ENCODE data around the gene SLN.

SLN gene

GRCh38 chr11:107750313-107750712 lies 38.5 kb upstream of the SLN start:
- TF ChIP-seq CTCF (IDR thresholded peaks at IDR 0.05; ENCODE audit: extremely low read depth, missing control alignments), result no peak
- DNase-seq (ENCODE audit: low spot score), result no peak

GRCh38 chr11:107747622-107748021 lies 35.8 kb upstream of the SLN start:
- TF ChIP-seq CTCF (IDR thresholded peaks at IDR 0.05; ENCODE audit: extremely low read depth, missing control alignments), result no peak
- no peak for DNase-seq (ENCODE audit: low spot score)

DNA sequence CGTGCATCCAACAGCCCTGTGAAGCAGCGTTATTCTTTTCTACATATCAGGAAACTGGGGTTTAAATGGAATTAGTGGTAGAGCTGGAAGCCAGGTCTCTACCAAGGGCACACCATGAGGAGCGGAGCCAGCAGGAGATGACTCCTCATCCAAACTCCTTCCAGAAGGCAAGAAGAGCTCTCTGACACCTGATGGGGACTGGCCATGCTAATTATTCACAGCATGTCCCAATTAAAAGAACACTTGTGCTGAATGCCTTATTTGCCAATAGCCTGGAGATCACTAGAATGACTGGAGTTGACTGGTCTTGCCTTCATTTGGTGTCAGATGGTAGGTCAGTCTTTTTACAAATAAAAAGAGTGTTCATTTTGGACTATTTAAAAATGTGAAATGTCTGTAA lies 32.9 kb upstream of the SLN start:
- TF ChIP-seq CTCF (IDR thresholded peaks at IDR 0.05; ENCODE audit: extremely low read depth, missing control alignments), result no peak
- no peak for DNase-seq (ENCODE audit: low spot score)

DNA sequence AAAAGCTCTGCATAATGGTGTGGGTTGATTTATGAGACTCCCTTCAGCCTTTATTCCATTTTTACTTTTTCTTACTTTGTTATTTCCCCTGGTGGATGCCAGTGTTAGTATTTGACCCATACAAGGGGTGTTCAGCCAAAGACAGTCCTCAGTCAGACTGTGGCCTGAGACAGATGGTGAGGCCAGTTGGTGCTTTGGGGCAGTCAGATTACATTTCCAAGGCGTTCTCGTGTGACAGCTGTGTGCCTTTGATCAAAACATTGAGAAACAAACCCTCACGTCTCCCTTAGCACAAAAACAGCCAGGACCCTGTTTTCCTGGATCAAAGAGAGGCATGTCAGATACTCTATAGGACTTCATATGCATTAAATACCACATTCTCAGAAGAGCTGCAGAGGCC lies 31.3 kb upstream of the SLN start:
- TF ChIP-seq CTCF (IDR thresholded peaks at IDR 0.05; ENCODE audit: extremely low read depth, missing control alignments), result no peak
- no peak for DNase-seq (ENCODE audit: low spot score)

- TF ChIP-seq CTCF (IDR thresholded peaks at IDR 0.05; ENCODE audit: extremely low read depth, missing control alignments), result peak; percentile 81
- peak; percentile 61 for DNase-seq (ENCODE audit: low spot score)
These were observed 29.4 kb upstream of the SLN start for GRCh38 chr11:107741044-107741823.

DNA sequence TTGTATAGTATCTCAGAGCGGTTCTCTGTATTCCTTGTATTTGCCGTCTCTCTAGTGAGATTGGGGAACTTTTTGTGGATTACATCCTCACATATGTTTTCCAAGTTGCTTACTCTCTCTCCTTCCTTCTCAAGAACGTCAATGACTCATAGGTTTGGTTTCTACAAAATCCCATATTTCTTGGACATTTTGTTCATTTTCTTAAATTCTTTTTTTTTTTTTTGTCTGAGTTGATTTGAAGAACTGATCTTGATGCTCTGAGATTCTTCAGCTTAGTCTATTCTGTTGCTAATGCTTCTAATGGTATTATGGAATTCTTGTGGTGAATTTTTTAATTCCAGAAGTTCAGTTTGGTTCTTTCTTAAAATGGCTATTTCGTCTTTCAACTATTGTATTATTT lies 28.4 kb upstream of the SLN start:
- no peak for TF ChIP-seq CTCF (IDR thresholded peaks at IDR 0.05; ENCODE audit: extremely low read depth, missing control alignments)
- no peak for DNase-seq (ENCODE audit: low spot score)

DNA sequence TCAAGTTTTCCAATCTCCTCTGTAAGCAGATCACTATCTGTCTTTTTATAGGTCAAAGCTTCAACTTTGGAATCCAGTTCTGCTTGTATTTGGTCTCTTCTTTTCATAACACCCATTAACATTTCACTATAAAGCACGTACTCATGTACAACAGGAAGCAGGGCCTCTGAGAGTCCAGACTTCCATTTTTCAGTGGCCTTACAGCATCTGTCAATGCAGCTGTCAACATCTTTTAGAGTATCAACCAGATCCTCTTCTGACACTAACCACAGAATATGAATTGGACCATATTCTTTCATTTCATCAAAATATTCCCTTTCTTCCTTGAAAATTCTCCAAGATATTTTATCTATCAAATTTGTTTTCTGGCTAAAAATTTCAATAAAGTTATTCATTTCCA lies 24.7 kb upstream of the SLN start:
- no peak for TF ChIP-seq CTCF (IDR thresholded peaks at IDR 0.05; ENCODE audit: extremely low read depth, missing control alignments)
- no peak for DNase-seq (ENCODE audit: low spot score)
